Measurements from ENCODE around the gene KCTD14. TPM values are rescaled to one million over a fixed set of nuclear protein-coding genes. Genes with fewer than 3 reads are reported as not detected.

The KCTD14 gene
- total and polyA plus RNA-seq, 7 experiments from 2014 or later, result 0.19 to 0.50 (median 0.28) TPM; not detected in 4

GRCh38 chr11:78049348-78049747, 26.3 kb upstream of the KCTD14 start:
- Mint-ChIP-seq H3K9me3 (no peaks in the 10 kb centered on the region), H3K4me1 (peaks cover 4 to 19% (median 9%) of the 10 kb centered on the region in 7 donors), H3K4me3 (no peak overlapping the region), H3K36me3 (peaks cover 0 to 2% (median 0%) of the 10 kb centered on the region in 5 donors), H3K27me3 (no peaks in the 10 kb centered on the region), H3K27ac (no peak overlapping the region)
- Histone ChIP-seq H3K4me3 (ENCODE audit: low read length) (no peak overlapping the region), H3K4me1 (ENCODE audit: control insufficient read depth in 2 of 2, insufficient read depth in 2 of 2, low read length in 2 of 2) (peaks cover 0 to 10% of the 10 kb centered on the region in 2 donors), H3K9me3 (ENCODE audit: control insufficient read depth in 2 of 3, low read length in 3 of 3) (no peaks in the 10 kb centered on the region), H3K36me3 (ENCODE audit: control insufficient read depth in 2 of 3, insufficient read depth in 3 of 3, low read length in 3 of 3) (no peaks in the 10 kb centered on the region), H3K27ac (ENCODE audit: low read depth, low read length) (no peak overlapping the region), H3K27me3 (ENCODE audit: control insufficient read depth in 2 of 2, insufficient read depth in 2 of 2, low read length in 2 of 2) (no peaks in the 10 kb centered on the region)
- ATAC-seq (no peak), DNase-seq (no peak)
- ChIA-PET CTCF (no interaction called here), POLR2A (no interaction called here)
- intact Hi-C loops (cut with micrococcal nuclease), result loop anchor here in 1 of 2 donors (5.0 kb wide), 1 partner anchor 1002 kb away; no protein-coding TSS in a partner anchor

GRCh38 chr11:78048561-78048960, 25.5 kb upstream of the KCTD14 start:
- Mint-ChIP-seq H3K27ac (no peak overlapping the region), H3K36me3 (peaks cover 0 to 2% (median 0%) of the 10 kb centered on the region in 5 donors), H3K9me3 (no peaks in the 10 kb centered on the region), H3K27me3 (no peaks in the 10 kb centered on the region), H3K4me3 (no peak overlapping the region), H3K4me1 (peaks cover 4 to 19% (median 9%) of the 10 kb centered on the region in 7 donors)
- ChIA-PET CTCF (no interaction called here), POLR2A (interaction anchor here (0.6 kb wide), 1 partner anchor 71 kb away, joined by 4 read pairs; no protein-coding TSS in a partner anchor)
- H3K27me3 ChIP-seq (ENCODE audit: control insufficient read depth in 2 of 2, insufficient read depth in 2 of 2, low read length in 2 of 2), result no peaks in the 10 kb centered on the region
- ATAC-seq (no peak), DNase-seq (no peak)
- H3K4me1 ChIP-seq (ENCODE audit: control insufficient read depth in 2 of 2, insufficient read depth in 2 of 2, low read length in 2 of 2), result peaks cover 0 to 10% of the 10 kb centered on the region in 2 donors
- H3K27ac ChIP-seq (ENCODE audit: low read depth, low read length), result no peak overlapping the region
- H3K9me3 ChIP-seq (ENCODE audit: control insufficient read depth in 2 of 3, low read length in 3 of 3), result no peaks in the 10 kb centered on the region
- H3K4me3 ChIP-seq (ENCODE audit: low read length), result no peak overlapping the region
- intact Hi-C loops (cut with micrococcal nuclease), result loop anchor here in 1 of 2 donors (5.0 kb wide), 1 partner anchor 1001 kb away; no protein-coding TSS in a partner anchor
- no peaks in the 10 kb centered on the region for H3K36me3 ChIP-seq (ENCODE audit: control insufficient read depth in 2 of 3, insufficient read depth in 3 of 3, low read length in 3 of 3)

- no peak for DNase-seq
- H3K36me3 Mint-ChIP-seq, result no peaks in the 10 kb centered on the region
- H3K4me1 Mint-ChIP-seq, result peaks cover 4 to 19% (median 9%) of the 10 kb centered on the region in 7 donors
- peak overlapping the region in 4 of 10 donors; percentile 16 to 78 (median 72) for H3K4me3 Mint-ChIP-seq
- ChIA-PET POLR2A (no interaction called here), CTCF (interaction anchor here (0.8 to 1.1 kb wide), 6 partner anchors 11 to 273 kb away, joined by 3 to 4 read pairs (median 3); partner anchors contain the start of gene INTS4)
- no peaks in the 10 kb centered on the region for H3K27me3 Mint-ChIP-seq
- H3K9me3 Mint-ChIP-seq, result no peaks in the 10 kb centered on the region
- Histone ChIP-seq H3K9me3 (ENCODE audit: control insufficient read depth in 2 of 3, low read length in 3 of 3) (no peaks in the 10 kb centered on the region), H3K27me3 (ENCODE audit: control insufficient read depth in 2 of 2, insufficient read depth in 2 of 2, low read length in 2 of 2) (no peaks in the 10 kb centered on the region), H3K4me3 (ENCODE audit: low read length) (no peak overlapping the region), H3K27ac (ENCODE audit: low read depth, low read length) (no peak overlapping the region), H3K36me3 (ENCODE audit: control insufficient read depth in 2 of 3, insufficient read depth in 3 of 3, low read length in 3 of 3) (no peaks in the 10 kb centered on the region), H3K4me1 (ENCODE audit: control insufficient read depth in 2 of 2, insufficient read depth in 2 of 2, low read length in 2 of 2) (peaks cover 0 to 10% of the 10 kb centered on the region in 2 donors)
- peak overlapping the region in 1 of 9 donors; percentile 39 for H3K27ac Mint-ChIP-seq
- no peak for ATAC-seq
- intact Hi-C loops (cut with micrococcal nuclease), result loop anchor here (1.0 to 5.0 kb wide), 5 partner anchors 52 to 999 kb away; partner anchors contain the start of gene INTS4 (in 1 of the 2)
These were observed 23.4 kb upstream of the KCTD14 start for GRCh38 chr11:78046486-78046854.

- ChIA-PET POLR2A (no interaction called here), CTCF (interaction anchor here (0.8 to 1.1 kb wide), 6 partner anchors 11 to 272 kb away, joined by 3 to 4 read pairs (median 3); partner anchors contain the start of gene INTS4)
- Mint-ChIP-seq H3K36me3 (no peaks in the 10 kb centered on the region), H3K4me3 (peak overlapping the region; percentile 49 to 78 (median 73)), H3K27ac (peak overlapping the region in 4 of 9 donors; percentile 4 to 67 (median 43)), H3K27me3 (no peaks in the 10 kb centered on the region), H3K9me3 (no peaks in the 10 kb centered on the region), H3K4me1 (peaks cover 4 to 17% (median 9%) of the 10 kb centered on the region in 7 donors)
- Histone ChIP-seq H3K4me1 (ENCODE audit: control insufficient read depth in 2 of 2, insufficient read depth in 2 of 2, low read length in 2 of 2) (peaks cover 0 to 10% of the 10 kb centered on the region in 2 donors), H3K36me3 (ENCODE audit: control insufficient read depth in 2 of 3, insufficient read depth in 3 of 3, low read length in 3 of 3) (no peaks in the 10 kb centered on the region), H3K27ac (ENCODE audit: low read depth, low read length) (no peak overlapping the region), H3K4me3 (ENCODE audit: low read length) (peak overlapping the region; percentile 57), H3K27me3 (ENCODE audit: control insufficient read depth in 2 of 2, insufficient read depth in 2 of 2, low read length in 2 of 2) (no peaks in the 10 kb centered on the region), H3K9me3 (ENCODE audit: control insufficient read depth in 2 of 3, low read length in 3 of 3) (no peaks in the 10 kb centered on the region)
- DNase-seq, result peak; percentile 66 to 92 (median 83)
- ATAC-seq, result peak; percentile 97
- intact Hi-C loops (cut with micrococcal nuclease), result loop anchor here (1.0 to 5.0 kb wide), 5 partner anchors 52 to 999 kb away; partner anchors contain the start of gene INTS4 (in 1 of the 2)
These were observed 22.9 kb upstream of the KCTD14 start for GRCh38 chr11:78045851-78046485.

GRCh38 chr11:78044706-78045105, 21.6 kb upstream of the KCTD14 start:
- POLR2A ChIA-PET, result no interaction called here
- H3K9me3 ChIP-seq (ENCODE audit: control insufficient read depth in 2 of 3, low read length in 3 of 3), result no peaks in the 10 kb centered on the region
- intact Hi-C loops (cut with micrococcal nuclease), result loop anchor here in 1 of 2 donors (5.0 kb wide), 1 partner anchor 997 kb away; no protein-coding TSS in a partner anchor
- H3K4me3 ChIP-seq (ENCODE audit: low read length), result no peak overlapping the region
- Mint-ChIP-seq H3K4me3 (no peak overlapping the region), H3K9me3 (no peaks in the 10 kb centered on the region), H3K36me3 (no peaks in the 10 kb centered on the region), H3K27me3 (no peaks in the 10 kb centered on the region), H3K27ac (no peak overlapping the region), H3K4me1 (peaks cover 14 to 21% (median 18%) of the 10 kb centered on the region in 7 donors)
- no peak overlapping the region for H3K27ac ChIP-seq (ENCODE audit: low read depth, low read length)
- CTCF ChIA-PET, result no interaction called here
- no peak for ATAC-seq
- H3K36me3 ChIP-seq (ENCODE audit: control insufficient read depth in 2 of 3, insufficient read depth in 3 of 3, low read length in 3 of 3), result no peaks in the 10 kb centered on the region
- H3K4me1 ChIP-seq (ENCODE audit: control insufficient read depth in 2 of 2, insufficient read depth in 2 of 2, low read length in 2 of 2), result peaks cover 0 to 10% of the 10 kb centered on the region in 2 donors
- no peak for DNase-seq
- no peaks in the 10 kb centered on the region for H3K27me3 ChIP-seq (ENCODE audit: control insufficient read depth in 2 of 2, insufficient read depth in 2 of 2, low read length in 2 of 2)

GRCh38 chr11:78041843-78042440, 18.9 kb upstream of the KCTD14 start:
- Histone ChIP-seq H3K27ac (ENCODE audit: low read depth, low read length) (no peak overlapping the region), H3K4me3 (ENCODE audit: low read length) (no peak overlapping the region), H3K9me3 (ENCODE audit: control insufficient read depth in 2 of 3, low read length in 3 of 3) (no peaks in the 10 kb centered on the region), H3K36me3 (ENCODE audit: control insufficient read depth in 2 of 3, insufficient read depth in 3 of 3, low read length in 3 of 3) (no peaks in the 10 kb centered on the region), H3K27me3 (ENCODE audit: control insufficient read depth in 2 of 2, insufficient read depth in 2 of 2, low read length in 2 of 2) (no peaks in the 10 kb centered on the region), H3K4me1 (ENCODE audit: control insufficient read depth in 2 of 2, insufficient read depth in 2 of 2, low read length in 2 of 2) (peaks cover 0 to 10% of the 10 kb centered on the region in 2 donors)
- DNase-seq, result no peak
- H3K4me1 Mint-ChIP-seq, result peaks cover 17 to 23% (median 20%) of the 10 kb centered on the region in 7 donors
- no peak overlapping the region for H3K27ac Mint-ChIP-seq
- intact Hi-C loops (cut with micrococcal nuclease), result no loop called here
- no peak overlapping the region for H3K4me3 Mint-ChIP-seq
- no peaks in the 10 kb centered on the region for H3K9me3 Mint-ChIP-seq
- no peak for ATAC-seq
- H3K27me3 Mint-ChIP-seq, result no peaks in the 10 kb centered on the region
- ChIA-PET CTCF (no interaction called here), POLR2A (no interaction called here)
- H3K36me3 Mint-ChIP-seq, result no peaks in the 10 kb centered on the region
